ENCODE results near the gene DUS1L.

DUS1L gene

GRCh38 chr17:82065638-82066303 lies at the start of gene DUS1L:
Gene DUS1L, minus strand, starts transcription at chr17:82065804. Its CDS starts 745 bp downstream, at chr17:82065059.
- peak; percentile 59 for DNase-seq (ENCODE audit: low spot score)

- DNase-seq (ENCODE audit: low spot score) = no peak
Observed at GRCh38 chr17:82114872-82115271, 49.3 kb upstream of the DUS1L start.

- DNase-seq (ENCODE audit: low spot score) = no peak
Observed at GRCh38 chr17:82114447-82114846, 48.8 kb upstream of the DUS1L start.

- DNase-seq (ENCODE audit: low spot score) = no peak
Observed at GRCh38 chr17:82113941-82114340, 48.3 kb upstream of the DUS1L start.

GRCh38 chr17:82113422-82113821 lies 47.8 kb upstream of the DUS1L start:
- no peak for DNase-seq (ENCODE audit: low spot score)

GRCh38 chr17:82112914-82113311 lies 47.3 kb upstream of the DUS1L start:
- no peak for DNase-seq (ENCODE audit: low spot score)

- DNase-seq (ENCODE audit: low spot score) = no peak
Observed at GRCh38 chr17:82112181-82112913, 46.7 kb upstream of the DUS1L start.

GRCh38 chr17:82110298-82110697 lies 44.7 kb upstream of the DUS1L start:
- DNase-seq (ENCODE audit: low spot score) = peak; percentile 88

- no peak for DNase-seq (ENCODE audit: low spot score)
Observed at GRCh38 chr17:82108961-82109475, 43.4 kb upstream of the DUS1L start.

- no peak for DNase-seq (ENCODE audit: low spot score)
Observed at GRCh38 chr17:82108496-82108945, 42.9 kb upstream of the DUS1L start.

- no peak for DNase-seq (ENCODE audit: low spot score)
Observed at GRCh38 chr17:82108038-82108437, 42.4 kb upstream of the DUS1L start.

GRCh38 chr17:82107341-82107860 lies 41.8 kb upstream of the DUS1L start:
- DNase-seq (ENCODE audit: low spot score) = no peak

GRCh38 chr17:82106688-82107305 lies 41.2 kb upstream of the DUS1L start:
- no peak for DNase-seq (ENCODE audit: low spot score)

- peak; percentile 79 for DNase-seq (ENCODE audit: low spot score)
Observed at GRCh38 chr17:82105882-82106687, 40.5 kb upstream of the DUS1L start.

- no peak for DNase-seq (ENCODE audit: low spot score)
Observed at GRCh38 chr17:82105417-82105881, 39.8 kb upstream of the DUS1L start.

- DNase-seq (ENCODE audit: low spot score) = no peak
Observed at GRCh38 chr17:82104797-82105416, 39.3 kb upstream of the DUS1L start.

- peak; percentile 43 for DNase-seq (ENCODE audit: low spot score)
Observed at GRCh38 chr17:82103553-82104451, 38.2 kb upstream of the DUS1L start.

- peak; percentile 36 for DNase-seq (ENCODE audit: low spot score)
Observed at GRCh38 chr17:82101767-82102679, 36.4 kb upstream of the DUS1L start.

- no peak for DNase-seq (ENCODE audit: low spot score)
Observed at GRCh38 chr17:82101301-82101715, 35.7 kb upstream of the DUS1L start.
